ENCODE results near the gene XXYLT1. TPM values are rescaled to one million over a fixed set of nuclear protein-coding genes. Genes with fewer than 3 reads are reported as not detected.

Gene XXYLT1
- polyA plus RNA-seq, 1 donor (not counting 4 experiments of a cell fraction or from before 2014, with no cell fraction given) = 11.1 TPM

DNA sequence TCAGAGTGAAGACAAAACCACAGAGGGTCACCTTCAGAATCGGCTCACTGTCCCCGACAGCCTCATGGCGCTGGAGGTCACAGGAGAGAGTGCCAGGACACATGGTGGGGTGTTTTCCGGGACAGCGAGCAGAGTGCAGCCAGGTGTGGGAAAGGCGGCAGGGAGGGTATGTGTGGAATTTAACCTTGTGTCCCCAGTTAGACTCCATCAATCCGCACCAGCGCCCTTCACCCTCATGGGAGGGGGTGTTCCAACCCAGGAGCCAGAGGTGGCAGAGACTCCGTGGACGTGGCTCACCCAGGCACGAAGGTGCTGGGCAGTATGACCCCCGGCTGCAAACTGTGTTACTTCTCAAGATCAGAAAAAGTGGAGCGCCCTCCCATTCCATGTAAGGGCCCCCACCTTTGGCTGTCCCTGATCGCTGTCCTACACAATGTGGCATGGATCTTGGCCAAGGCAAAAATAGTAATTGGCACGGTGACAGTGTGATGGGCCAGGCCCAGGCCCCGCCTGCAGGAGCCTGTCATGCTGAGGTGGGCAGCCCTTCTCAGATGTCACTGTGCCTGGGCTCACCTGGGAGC is 190.3 kb downstream of the XXYLT1 start:
- no peaks in the 10 kb centered on the region for H3K27me3 ChIP-seq (ENCODE audit: control insufficient read depth, extremely low read depth, insufficient read depth, low read length)
- H3K27ac ChIP-seq (ENCODE audit: control insufficient read depth, insufficient read depth, low read length) = no peak overlapping the region
- FAIRE-seq = no peak
- peaks cover 0 to 2% of the 10 kb centered on the region in 2 experiments for H3K36me3 ChIP-seq (ENCODE audit: control insufficient read depth in 2 of 2, extremely low read depth in 1 of 2, insufficient read depth in 2 of 2, low read length in 2 of 2)
- TF ChIP-seq, protein P1, sequence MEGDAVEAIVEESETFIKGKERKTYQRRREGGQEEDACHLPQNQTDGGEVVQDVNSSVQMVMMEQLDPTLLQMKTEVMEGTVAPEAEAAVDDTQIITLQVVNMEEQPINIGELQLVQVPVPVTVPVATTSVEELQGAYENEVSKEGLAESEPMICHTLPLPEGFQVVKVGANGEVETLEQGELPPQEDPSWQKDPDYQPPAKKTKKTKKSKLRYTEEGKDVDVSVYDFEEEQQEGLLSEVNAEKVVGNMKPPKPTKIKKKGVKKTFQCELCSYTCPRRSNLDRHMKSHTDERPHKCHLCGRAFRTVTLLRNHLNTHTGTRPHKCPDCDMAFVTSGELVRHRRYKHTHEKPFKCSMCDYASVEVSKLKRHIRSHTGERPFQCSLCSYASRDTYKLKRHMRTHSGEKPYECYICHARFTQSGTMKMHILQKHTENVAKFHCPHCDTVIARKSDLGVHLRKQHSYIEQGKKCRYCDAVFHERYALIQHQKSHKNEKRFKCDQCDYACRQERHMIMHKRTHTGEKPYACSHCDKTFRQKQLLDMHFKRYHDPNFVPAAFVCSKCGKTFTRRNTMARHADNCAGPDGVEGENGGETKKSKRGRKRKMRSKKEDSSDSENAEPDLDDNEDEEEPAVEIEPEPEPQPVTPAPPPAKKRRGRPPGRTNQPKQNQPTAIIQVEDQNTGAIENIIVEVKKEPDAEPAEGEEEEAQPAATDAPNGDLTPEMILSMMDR (optimal IDR thresholded peaks at IDR 0.05 in 1 of 3, IDR thresholded peaks at IDR 0.05 in 1 of 3, conservative IDR thresholded peaks at IDR 0.05 in 1 of 3; ENCODE audit: extremely low read depth in 1 of 3, insufficient read depth in 2 of 3, low read length in 3 of 3) = no peak
- no peak for TF ChIP-seq EZH2 (IDR thresholded peaks at IDR 0.05; ENCODE audit: low read length)
- H3K4me2 ChIP-seq (ENCODE audit: control insufficient read depth, extremely low read depth, insufficient read depth, low read depth, low read length) = no peak overlapping the region
- no peak overlapping the region for H3K9ac ChIP-seq (ENCODE audit: control insufficient read depth, extremely low read depth, insufficient read depth, low read length)
- H3K4me1 ChIP-seq (ENCODE audit: control insufficient read depth, extremely low read depth, insufficient read depth, low read length) = no peaks in the 10 kb centered on the region
- H2AFZ ChIP-seq (ENCODE audit: control insufficient read depth, low read length) = no peak overlapping the region
- no peaks in the 10 kb centered on the region for H3K9me1 ChIP-seq (ENCODE audit: control insufficient read depth, extremely low read depth, insufficient read depth, low read length)
- H3K79me2 ChIP-seq (ENCODE audit: control insufficient read depth, insufficient read depth, low read length) = no peaks in the 10 kb centered on the region
- DNase-seq (ENCODE audit: low read depth, low spot score) = no peak
- H3K9me3 ChIP-seq (ENCODE audit: control insufficient read depth, low read depth, low read length) = no peaks in the 10 kb centered on the region
- dilution Hi-C loops (cut with MboI; ENCODE audit: extremely low pct_ligation_motif_present, low sequenced_read_pairs) = no loop called here
- no peaks in the 10 kb centered on the region for H4K20me1 ChIP-seq (ENCODE audit: control insufficient read depth, extremely low read depth, insufficient read depth, low read length)
- H3K4me3 ChIP-seq (ENCODE audit: control insufficient read depth in 2 of 3, extremely low read depth in 1 of 3, insufficient read depth in 2 of 3, low read depth in 1 of 3, low read length in 3 of 3) = no peak overlapping the region

DNA sequence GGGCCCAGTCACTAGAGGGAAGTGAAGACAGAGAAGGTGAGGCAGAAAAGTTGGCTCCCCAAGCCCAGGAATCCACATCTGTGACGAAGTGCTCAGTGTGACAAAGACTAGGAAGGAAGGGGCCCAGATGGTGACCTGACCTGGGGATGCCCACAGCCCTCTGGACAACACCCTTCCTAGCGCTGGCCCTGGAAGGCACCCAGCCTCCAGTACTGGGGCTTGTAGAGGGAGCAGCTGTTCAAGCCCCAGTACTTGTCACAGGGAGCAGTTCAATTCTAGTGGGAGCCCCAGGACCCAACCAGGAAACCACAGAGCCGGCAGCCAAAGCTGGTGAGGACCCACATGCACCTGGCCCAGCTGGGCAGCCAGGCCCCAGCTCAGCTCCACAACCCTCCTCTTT is 190.8 kb downstream of the XXYLT1 start:
- Histone ChIP-seq H3K36me3 (ENCODE audit: control insufficient read depth in 2 of 2, extremely low read depth in 1 of 2, insufficient read depth in 2 of 2, low read length in 2 of 2) (peaks cover 0 to 2% of the 10 kb centered on the region in 2 experiments), H3K9me1 (ENCODE audit: control insufficient read depth, extremely low read depth, insufficient read depth, low read length) (no peaks in the 10 kb centered on the region), H3K4me1 (ENCODE audit: control insufficient read depth, extremely low read depth, insufficient read depth, low read length) (no peaks in the 10 kb centered on the region), H3K9me3 (ENCODE audit: control insufficient read depth, low read depth, low read length) (no peaks in the 10 kb centered on the region), H3K27me3 (ENCODE audit: control insufficient read depth, extremely low read depth, insufficient read depth, low read length) (no peaks in the 10 kb centered on the region), H3K27ac (ENCODE audit: control insufficient read depth, insufficient read depth, low read length) (no peak overlapping the region), H3K4me3 (ENCODE audit: control insufficient read depth in 2 of 3, extremely low read depth in 1 of 3, insufficient read depth in 2 of 3, low read depth in 1 of 3, low read length in 3 of 3) (no peak overlapping the region), H2AFZ (ENCODE audit: control insufficient read depth, low read length) (no peak overlapping the region), H3K4me2 (ENCODE audit: control insufficient read depth, extremely low read depth, insufficient read depth, low read depth, low read length) (no peak overlapping the region), H3K79me2 (ENCODE audit: control insufficient read depth, insufficient read depth, low read length) (no peaks in the 10 kb centered on the region), H4K20me1 (ENCODE audit: control insufficient read depth, extremely low read depth, insufficient read depth, low read length) (no peaks in the 10 kb centered on the region), H3K9ac (ENCODE audit: control insufficient read depth, extremely low read depth, insufficient read depth, low read length) (no peak overlapping the region)
- FAIRE-seq = no peak
- dilution Hi-C loops (cut with MboI; ENCODE audit: extremely low pct_ligation_motif_present, low sequenced_read_pairs) = no loop called here
- TF ChIP-seq, protein P1 (optimal IDR thresholded peaks at IDR 0.05 in 1 of 3, IDR thresholded peaks at IDR 0.05 in 1 of 3, conservative IDR thresholded peaks at IDR 0.05 in 1 of 3; ENCODE audit: extremely low read depth in 1 of 3, insufficient read depth in 2 of 3, low read length in 3 of 3) = no peak
- TF ChIP-seq EZH2 (IDR thresholded peaks at IDR 0.05; ENCODE audit: low read length) = no peak
- no peak for DNase-seq (ENCODE audit: low read depth, low spot score)
